OCI-LY7 (cell line): Measurements from ENCODE around the gene AXIN2.

Experiments used
- EZH2phosphoT487 ChIP-seq: fragments of 200-600 bp; sonication (generic); IDR thresholded peaks from 2 replicates; pipeline ENCODE4 v1.6.1; 2018; ENCODE audit warnings: low read depth, borderline replicate concordance, mild to moderate bottlenecking, mixed run types, antibody characterized with exemption, low read length, moderate library complexity, mixed read lengths
- TF ChIP-seq, protein P1 (sequence below): fragments of 200-600 bp; sonication (generic); conservative IDR thresholded peaks from 2 replicates; pipeline ENCODE4 v1.5.1; 2014; ENCODE audit warnings: mild to moderate bottlenecking, antibody characterized with exemption, low read length, moderate library complexity, mixed read lengths

DNA sequence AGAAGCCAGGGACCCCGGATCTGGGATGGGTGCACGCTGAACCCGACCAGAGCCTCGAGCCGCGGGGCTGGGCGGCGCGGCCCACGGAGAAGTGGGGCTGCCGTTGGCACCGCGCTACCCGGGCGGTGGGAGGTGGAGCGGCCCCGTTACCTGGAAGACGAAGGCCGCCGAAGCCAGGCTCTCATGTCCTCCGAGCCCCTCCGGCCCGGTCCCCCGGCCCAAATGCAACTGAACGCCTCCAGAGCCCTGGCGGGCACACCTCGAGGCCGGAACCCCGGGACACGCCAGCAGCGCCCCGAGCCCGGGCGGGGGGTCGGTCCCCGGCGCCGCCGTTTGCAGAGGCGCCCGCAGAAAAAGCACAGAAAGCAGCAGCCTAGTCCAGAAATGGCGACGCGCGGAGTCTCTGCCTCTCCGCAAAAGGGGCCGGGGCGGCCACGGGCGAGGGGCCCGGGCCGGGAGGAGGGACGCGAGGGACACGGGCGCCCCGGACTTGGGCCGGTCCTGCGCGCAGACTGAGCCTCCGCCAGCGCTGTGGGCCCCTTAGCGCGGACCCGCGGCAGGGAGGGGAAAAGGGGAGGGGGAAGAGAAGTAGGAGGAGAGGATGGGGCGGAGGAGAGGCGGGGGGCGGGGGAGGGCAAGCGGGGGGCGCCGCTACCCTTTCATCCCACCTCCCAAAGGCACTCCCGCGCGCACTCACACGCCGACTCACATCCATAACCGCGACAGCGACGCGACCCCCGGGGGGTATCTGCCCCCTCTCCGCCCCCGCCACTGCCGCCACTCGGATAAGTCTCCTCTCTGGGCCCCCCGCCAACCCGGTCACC, 1.4 kb downstream of the AXIN2 start:
- TF ChIP-seq, protein P1, sequence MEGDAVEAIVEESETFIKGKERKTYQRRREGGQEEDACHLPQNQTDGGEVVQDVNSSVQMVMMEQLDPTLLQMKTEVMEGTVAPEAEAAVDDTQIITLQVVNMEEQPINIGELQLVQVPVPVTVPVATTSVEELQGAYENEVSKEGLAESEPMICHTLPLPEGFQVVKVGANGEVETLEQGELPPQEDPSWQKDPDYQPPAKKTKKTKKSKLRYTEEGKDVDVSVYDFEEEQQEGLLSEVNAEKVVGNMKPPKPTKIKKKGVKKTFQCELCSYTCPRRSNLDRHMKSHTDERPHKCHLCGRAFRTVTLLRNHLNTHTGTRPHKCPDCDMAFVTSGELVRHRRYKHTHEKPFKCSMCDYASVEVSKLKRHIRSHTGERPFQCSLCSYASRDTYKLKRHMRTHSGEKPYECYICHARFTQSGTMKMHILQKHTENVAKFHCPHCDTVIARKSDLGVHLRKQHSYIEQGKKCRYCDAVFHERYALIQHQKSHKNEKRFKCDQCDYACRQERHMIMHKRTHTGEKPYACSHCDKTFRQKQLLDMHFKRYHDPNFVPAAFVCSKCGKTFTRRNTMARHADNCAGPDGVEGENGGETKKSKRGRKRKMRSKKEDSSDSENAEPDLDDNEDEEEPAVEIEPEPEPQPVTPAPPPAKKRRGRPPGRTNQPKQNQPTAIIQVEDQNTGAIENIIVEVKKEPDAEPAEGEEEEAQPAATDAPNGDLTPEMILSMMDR: no peak
- no peak for TF ChIP-seq EZH2phosphoT487
